Epidermal melanocyte (primary cell): ENCODE data around the gene RPS10.
"Not testable (repeated sequence)": the region's sequence is repeated elsewhere in the genome, so short reads cannot be mapped to it uniquely, and the experiment has no call there.

Experiments used
- DNase-seq: peaks from one replicate; pipeline ENCODE4 v3.0.0; 2011; ENCODE audit warnings: low spot score; ENCODE audit not compliant: insufficient read length

Gene RPS10

DNA sequence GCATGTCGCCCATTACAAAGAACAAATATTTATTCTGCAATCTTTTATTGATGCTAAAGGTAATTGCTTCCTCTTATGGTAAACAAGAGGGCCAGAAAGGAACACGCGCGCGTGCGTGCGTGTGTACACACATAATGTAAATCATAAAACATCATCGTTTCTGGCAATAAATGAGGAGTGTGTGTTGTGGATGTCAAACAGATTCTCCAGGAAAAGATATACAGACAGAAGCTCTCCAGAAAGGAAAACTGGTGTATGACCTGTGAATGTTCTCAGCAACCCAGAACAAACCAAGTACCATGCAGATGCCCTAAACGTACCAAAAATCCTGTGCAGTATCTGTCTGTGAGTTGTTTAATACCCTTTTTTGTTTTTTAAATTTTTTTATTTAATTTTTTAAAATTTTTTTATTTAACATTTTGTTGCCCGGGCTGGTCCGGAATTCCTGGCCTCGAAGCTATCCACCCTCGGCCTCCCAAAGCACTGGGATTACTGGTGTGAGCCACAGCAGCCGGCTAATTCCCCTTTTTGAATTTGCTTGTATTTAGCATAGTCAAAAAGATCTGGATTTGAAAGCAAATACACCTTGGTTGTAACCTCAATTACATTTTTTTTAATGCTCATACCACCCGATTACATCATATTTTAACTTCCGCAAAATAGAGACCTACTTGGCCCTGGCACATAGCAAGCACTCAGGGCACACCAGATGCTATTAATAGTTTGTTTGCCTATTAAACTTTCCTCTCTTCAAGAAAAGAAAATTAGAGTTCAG, 32.5 kb downstream of the RPS10 start:
- no peak for DNase-seq

DNA sequence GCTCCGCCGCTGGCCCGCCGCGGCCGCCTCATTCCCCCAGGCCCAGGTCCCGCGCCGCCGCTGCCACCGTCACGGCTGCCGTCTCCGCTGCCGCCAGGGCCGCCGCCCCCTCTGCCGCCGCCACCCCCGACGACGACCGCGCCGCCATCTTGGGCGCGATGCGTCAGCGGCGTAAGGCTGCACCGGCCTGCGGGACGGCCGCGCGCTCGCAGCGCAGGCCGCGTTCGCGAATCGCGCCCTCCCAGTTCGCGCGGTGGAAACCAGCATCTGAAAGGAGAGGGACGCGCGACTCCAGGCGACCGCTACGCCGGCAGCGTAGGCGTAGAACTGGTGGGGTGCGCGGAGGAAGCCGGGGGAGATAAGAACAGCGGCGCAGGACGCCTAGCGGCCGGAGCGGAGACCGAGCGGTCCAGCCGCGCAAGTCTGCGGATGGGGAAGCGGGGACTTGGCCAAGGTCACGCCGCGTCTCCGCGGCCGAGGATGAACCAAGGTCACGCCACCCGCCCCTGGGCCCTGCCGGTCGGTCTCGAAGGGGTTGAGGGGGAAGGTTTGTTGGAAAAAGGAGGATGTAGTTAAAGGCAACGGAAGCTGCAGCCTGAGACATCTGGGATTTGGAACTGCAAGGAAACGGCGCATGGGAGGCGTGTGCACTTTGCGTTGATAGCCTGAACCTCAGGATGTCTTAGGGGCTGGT, 33.2 kb downstream of the RPS10 start, which contains the start of gene NUDT3:
Gene NUDT3 (minus strand): TSS at position 173 of the 694 bp plus-strand sequence. CDS start 307 bp downstream, outside the sequence.
- peak; percentile 95 for DNase-seq

DNA sequence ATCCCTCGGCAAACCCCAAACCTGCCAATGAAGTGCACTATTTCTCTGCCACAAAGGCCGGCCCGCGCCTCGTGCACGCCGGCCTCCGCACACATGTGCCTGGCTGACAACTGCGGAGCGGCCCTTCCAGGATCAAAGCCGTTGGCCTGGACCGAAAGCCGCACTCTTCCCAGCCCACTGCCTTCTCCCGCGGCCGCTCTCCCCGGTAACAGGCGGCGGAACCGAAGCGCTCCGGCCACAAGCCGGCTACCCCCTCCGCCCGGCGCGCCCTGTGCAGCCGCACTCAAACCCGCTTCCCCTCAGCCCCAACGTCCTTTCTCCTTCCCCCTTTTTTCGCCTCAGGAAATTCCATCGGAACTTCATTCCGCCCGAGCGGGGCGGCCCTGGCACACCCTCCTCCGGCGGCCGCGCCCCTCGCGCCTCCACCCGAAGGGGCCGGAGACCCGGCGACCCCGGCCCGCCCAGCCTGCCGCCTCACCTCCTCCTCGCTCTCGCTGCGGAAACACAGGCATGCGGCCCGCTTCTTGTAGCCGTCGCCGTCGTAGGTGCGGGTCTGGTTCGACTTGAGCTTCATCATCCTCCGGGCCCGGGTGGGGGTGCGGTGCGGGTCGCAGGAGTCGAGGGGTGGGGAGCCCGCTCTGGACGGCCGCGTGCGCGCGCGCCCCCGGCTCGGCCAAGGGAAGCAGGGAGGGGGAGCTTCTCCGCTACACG, 33.9 kb downstream of the RPS10 start:
- DNase-seq, result peak; percentile 17

DNA sequence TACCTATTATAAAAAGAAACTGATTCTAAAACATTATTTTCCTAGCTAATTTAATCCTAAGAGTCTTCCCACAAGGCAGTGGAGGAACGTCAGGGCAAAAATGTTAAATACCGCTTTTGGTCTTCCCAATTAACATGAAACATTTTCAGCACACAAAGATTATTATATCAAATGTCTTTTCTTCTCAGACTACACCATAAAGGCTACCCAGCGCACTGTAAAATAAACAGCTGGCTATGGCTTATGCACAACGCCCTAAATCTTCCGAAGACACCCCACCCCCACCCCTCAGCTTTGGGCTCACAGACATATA, 34.4 kb downstream of the RPS10 start:
- DNase-seq, result no peak

DNA sequence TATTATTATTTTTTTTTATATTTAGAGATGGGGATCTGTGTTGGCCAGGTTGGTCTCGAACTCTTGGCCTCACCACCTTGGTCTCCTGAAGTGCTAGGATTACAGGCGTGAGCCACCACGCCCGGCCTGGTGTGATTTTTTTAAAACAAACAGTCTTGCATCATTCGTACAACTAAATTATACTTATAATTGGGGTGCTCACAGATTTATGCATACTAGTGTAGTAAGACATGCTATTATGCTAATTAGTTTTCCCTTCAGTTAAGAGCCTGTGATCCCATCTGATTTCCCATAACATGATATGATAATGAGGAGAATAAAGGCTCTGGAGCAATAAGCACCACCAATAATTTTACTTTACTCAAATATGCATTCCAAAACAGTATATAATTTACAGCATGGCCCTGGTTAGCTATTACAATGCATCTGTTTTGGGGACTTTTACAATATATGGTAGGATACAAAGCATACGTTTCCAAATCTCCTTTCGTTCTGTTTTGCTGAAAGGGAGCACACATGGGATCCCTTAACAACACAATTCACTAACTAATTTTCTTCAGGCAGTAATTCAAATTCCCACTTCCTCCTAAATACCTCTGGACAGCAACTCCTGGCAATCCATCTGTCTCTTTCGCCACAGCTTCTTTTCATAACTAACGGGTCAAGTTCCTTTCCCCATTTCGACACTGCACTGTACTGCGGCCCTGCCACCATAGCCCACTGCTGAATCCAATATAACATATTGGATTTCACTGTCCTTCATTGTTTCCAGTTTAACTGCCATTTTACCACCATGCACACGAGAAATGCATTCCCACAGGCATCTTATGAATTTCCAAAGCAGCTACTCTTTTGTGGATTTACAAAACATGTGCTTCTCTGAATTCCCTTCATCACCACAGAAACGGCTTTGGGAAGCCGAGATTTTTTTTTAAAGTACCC, 35.1 kb downstream of the RPS10 start:
- peak; percentile 33 for DNase-seq

DNA sequence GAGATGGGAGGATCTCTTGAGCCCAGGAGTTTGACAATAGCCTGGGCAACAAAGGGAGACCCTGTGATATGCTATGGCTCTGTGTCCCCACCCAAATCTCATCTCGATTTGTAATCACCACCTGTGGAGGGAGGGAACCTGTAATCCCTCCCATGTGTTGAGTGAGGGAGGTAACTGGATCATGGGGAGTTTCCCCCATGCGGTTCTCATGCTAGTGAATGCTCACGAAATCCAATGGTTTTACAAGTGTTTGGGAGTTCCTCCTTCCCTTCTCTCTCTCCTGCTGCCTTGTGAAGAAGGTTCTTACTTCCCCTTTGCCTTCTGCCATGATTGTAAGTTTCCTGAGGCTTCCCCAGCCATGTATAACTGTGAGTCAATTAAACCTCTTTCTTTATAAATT, 36.8 kb downstream of the RPS10 start:
- no peak for DNase-seq

DNA sequence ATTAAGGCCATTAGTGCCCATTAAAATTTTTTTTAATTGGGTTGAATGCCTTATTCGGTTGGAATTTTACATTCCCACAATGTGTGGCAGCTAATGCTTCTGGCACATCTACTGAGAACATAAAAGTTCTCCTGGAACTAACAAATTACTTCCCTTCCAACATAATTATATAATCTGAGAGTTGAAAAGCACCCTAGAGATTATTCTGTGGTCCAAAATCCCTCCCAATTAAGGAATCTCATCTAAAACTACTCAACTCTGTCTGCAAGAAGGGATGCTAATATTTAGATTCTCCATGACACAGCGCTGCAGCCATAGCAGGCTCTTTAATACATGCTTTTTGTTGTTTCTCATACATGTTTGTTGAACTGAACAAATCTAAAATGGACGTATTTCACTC, 37.4 kb downstream of the RPS10 start:
- no peak for DNase-seq

DNA sequence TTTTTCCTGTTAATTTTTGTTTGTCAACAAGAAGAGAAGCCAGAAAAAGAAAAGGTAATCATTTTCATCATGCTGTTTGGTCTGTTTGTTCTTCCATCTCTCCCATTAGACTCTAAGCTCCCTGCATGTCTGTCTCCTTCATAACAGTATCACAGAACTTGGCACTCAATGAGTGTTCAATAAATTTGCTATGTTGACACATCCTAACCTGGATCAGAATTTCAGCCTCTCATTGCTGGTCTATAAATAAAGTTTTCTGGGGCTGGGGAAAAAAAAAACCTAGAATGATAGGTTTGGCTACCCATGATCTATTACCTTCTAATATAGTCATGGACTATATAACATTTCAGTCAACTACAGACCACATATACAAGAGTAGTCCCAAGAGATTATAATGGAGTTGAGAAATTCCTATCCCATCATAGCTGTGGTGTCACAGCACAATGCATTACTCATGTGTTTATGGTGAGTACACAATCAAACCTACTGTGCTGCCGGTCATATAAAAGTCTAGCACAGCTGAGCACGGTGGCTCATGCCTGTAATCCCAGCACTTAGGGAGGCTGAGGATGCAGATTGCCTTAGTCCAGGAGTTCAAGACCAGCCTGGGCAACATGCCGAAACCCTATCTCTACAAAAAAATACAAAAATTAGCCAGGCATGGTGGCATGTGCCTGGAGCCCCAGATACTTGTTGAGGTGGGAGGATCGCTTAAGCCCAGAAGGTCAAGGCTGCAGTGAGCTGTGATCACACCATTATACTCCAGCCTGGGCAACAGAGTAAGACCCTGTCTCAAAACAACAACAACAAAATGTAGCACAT, 39.3 kb downstream of the RPS10 start:
- no peak for DNase-seq

DNA sequence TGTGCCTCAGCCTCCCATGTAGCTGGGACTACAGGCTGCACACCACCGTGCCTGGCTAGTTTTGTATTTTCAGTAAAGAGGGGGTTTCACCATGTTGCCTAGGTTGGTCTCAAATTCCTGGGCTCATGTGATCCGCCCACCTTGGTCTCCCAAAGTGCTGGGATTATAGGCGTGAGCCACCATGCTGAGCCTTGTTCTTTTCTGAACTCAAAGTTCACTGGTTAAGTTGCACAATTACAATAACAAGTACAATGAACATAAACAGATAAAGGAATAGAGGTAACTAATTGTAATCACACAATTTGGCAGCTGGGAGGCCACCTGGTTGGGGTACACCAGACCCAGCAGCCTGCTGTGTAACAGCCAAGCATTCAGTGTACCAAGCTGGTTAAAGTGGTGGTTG, 40.1 kb downstream of the RPS10 start:
- DNase-seq, result no peak

DNA sequence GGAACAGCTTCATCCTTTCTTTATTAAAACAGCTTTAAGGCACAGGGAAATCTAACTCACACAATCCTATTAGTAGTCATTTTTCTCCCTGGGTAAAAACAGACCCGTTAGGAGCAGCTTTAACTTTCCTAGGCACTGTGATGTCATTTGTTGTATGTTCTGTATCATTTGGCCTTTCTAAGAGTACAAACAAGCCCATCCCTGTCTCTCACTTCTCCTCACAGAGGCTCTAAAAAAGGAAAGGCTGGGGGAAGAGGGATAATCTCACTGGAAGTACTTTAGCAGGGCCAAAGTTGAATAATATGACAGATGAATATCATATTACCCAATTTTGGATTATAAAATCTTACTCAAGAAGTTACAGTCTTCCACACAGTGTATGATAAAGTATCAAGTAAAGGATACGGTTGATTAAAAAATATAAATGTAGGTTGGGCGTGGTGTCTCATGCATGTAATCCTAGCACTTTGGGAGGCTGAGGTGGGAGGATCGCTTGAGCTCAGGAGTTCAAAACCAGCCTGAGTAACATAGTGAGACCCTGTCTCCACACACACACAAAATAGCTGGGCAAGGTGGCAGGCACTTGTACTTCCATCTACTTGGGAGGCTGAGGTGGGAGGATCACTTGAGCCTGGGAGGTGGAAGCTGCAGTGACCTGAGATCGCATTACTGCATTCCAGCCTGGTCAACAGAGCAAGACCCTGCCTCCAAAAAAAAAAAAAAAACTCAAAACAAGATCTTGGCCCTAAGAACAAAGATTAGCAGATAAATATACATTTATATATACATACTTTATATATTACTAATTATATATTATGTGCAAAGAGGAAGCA, 41.3 kb downstream of the RPS10 start:
- DNase-seq, result no peak

DNA sequence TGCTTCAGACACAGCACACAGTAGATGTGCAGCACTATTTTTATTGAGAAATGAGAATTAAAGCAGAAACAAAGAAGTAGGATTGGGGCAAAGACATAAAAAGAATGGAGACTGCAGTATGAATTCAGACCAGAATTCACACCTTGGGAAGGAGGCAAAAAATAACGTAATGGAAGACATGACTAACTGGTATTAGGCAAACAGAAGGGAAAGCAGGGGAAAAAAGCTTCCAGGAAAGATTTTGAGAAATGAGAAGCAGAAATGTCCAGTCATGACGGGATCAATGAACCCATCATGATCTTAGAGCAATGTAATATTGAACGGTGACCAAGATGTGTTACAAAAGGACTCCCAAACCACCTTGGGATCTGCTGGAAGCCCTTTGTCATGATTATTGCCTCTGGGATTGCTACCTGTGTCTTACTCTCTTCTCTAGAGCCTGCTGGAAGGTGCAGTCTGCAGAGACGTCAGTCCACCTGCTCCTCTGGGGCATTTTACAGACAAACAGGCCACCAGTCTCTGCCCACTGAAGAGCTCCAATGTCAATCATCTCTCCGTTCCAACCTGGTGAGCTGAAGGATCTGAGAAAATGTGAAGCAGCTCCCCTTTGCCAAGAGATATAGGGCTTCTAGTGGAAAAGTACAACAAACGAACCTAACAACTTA, 42.1 kb downstream of the RPS10 start:
- no peak for DNase-seq

DNA sequence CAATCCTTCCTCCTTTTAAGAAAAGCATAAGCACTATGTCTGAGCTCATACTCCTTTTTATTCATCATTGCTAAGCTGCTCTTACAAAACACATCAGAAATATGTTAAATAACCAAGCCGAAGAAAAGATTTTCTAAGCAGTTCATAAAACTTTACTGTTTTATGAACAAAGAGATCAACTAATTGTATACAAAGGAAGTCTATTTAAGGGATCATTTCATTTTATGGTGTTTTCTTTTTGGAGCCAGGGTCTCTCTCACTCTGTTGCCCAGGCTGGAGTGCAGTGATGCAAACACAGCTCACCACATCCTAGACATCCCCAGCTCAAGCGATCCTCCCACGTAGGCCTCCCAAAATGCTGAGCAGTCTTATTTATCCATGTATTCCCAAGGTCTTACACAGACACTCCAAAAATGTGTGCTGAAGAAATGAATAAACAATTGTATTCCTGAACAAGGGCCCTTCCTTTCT, 42.7 kb downstream of the RPS10 start:
- no peak for DNase-seq

DNA sequence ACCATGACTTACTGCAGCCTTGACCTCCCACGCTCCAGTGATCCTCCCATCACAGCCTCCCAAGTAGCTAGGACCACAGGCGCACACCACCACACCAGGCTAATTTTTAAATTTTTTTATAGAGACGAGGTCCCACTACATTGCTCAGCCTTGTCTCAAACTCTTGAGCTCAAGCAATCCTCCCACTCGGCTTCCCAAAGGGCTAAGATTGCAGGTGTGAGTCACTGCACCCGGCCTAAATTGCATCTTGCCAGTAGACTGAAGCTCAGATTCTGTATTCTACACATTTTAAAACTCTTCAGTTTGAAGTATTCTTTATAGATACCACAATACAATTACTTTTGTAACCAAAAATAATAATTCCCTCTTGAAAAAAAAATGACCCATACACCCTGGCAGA, 44.8 kb downstream of the RPS10 start:
- no peak for DNase-seq

DNA sequence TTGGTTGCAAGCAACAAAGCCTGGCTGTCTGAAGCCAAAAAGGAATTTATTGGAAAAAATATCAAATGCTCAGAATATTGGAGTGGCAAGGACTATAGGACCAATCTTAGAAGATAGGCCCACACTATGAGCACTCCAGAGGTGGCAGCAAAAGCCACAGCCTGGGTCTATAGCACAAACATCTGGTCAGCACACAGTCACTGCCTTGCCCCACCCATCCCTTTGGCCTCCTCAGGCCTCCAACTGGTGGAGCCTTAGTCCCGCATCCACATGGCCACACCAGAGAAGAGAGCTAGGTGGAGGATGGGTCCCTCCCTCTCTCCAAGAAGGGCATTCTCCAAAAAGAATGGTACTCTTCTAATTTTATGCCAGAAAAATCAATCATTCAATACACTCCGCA, 47.4 kb downstream of the RPS10 start:
- no peak for DNase-seq

DNA sequence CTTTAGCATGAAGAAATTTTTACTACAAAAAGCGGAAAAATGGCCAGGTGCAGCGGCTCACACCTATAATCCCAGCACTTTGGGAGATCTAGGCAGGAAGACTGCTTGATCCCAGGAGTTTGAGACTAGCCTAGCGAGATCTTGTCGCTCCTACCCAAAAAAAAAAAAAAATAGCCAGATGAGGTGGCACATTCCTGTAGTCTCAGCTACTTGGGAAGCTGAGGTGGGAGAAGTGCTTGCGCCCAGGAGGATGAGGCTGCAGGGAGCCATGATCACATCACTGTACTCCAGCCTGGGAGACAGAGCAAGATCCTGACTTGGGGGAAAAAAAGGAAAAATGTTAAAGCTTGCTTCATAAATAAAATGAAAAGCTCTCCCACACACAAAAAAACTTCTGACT, 47.9 kb downstream of the RPS10 start:
- no peak for DNase-seq

DNA sequence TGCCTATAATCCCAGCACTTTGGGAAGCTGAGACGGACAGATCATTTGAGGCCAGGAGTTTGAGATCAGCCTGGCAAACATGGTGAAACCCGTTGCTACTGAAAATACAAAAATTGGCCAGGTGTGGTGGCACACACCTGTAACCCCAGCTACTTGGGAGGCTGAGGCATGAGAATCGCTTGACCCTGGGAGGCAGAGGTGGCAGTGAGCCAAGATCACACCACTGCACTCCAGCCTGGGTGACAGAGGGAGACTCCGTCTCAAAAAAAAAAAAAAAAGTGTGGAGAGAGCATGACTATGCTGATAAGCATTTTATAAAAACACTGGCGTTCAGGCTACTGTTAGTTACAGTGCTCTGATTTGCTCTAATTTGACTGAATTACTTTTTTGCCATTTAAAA, 48.3 kb downstream of the RPS10 start:
- not testable (repeated sequence) for DNase-seq

DNA sequence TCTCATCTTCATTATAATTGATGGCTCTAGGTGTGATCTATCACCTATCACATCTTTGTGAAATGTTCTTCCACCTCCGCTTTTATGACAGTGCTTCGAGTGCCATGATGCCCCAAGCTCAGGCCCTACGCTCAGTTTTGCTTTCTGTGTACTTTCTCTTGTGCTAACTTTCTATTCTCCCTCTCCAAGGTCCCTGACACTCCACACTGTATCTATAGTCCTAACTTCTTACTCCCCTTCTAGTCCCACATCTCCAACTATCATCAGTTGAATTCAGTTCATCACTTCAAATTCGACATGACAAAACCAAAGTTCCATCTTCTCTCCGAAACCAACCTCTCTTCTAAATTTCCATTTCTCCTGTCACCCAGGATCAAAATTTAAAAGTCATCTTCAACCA, 50.0 kb downstream of the RPS10 start:
- no peak for DNase-seq

DNA sequence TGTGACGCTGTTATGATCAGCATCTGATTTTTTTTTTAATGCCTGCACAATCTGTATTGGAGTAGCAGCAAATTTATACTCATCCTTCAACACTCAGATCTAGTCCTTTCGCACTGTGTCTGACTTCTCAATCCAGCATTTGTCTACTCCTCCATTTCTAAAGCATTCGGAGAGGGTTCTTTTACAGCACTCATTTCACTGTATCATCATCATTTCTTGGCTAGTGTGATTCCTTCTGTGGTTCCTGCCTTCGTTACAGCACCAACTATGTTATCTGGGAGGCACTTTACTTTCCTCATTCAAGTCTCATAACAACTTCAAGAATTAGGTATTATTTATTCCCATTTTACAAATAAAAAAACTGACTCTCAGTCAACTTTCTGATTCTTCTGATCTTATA, 51.4 kb downstream of the RPS10 start:
- DNase-seq, result no peak

DNA sequence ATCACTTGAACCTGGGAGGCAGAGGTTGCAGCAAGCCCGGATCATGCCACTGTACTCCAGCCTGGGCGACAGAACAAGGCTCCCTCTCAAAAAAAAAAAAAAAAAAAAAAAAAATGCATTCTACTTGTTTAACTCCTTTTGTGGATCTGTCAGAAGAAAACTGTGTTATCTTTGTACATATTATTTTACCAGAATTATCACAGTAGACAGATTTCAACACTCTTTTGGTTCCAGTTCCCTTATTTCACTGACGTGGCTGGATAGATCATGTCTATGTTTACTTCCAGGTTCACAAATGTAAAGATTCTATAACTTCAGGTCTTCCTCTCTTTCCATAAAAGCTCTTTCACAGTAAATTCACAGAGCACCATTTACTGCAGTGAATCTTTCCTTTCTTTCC, 51.8 kb downstream of the RPS10 start:
- no peak for DNase-seq
